Activated CD4-positive, alpha-beta T cell treated with anti-CD3 and anti-CD28 coated beads, Interleukin-2, amount 10 ng/mL, durations not matched to agents 7 days and 5 days (primary cell): Measurements from ENCODE around the gene MCF2L2. TPM values are rescaled to one million over a fixed set of nuclear protein-coding genes. Genes with fewer than 3 reads are reported as not detected.

Experiments used
- CTCF ChIA-PET: fragments of 350-600 bp; sonication (Branson Sonifier 250); formaldehyde crosslinking; loops from one replicate; lab custom pipeline; 2021; ENCODE audit warnings: antibody characterized with exemption; lab: Charles Lee
- POLR2A ChIA-PET: fragments of 350-600 bp; sonication (Branson Sonifier 250); formaldehyde crosslinking; loops from one replicate; lab custom pipeline; 2021; ENCODE audit warnings: antibody characterized with exemption; lab: Charles Lee
- DNase-seq: peaks from one replicate; pipeline ENCODE4 v3.0.0-alpha.2; 2020
- H3K27ac Mint-ChIP-seq: one replicate; pipeline ENCODE4 v1.8.0; 2021; ENCODE audit warnings: mild to moderate bottlenecking, moderate library complexity, mixed read lengths
- H3K27me3 Mint-ChIP-seq: one replicate; pipeline ENCODE4 v1.8.0; 2021; ENCODE audit warnings: mixed read lengths
- H3K36me3 Mint-ChIP-seq: one replicate; pipeline ENCODE4 v1.8.0; 2021; ENCODE audit warnings: low read depth, mixed read lengths
- H3K4me1 Mint-ChIP-seq: one replicate; pipeline ENCODE4 v1.8.0; 2021; ENCODE audit warnings: mixed read lengths
- H3K4me3 Mint-ChIP-seq: one replicate; pipeline ENCODE4 v1.8.0; 2021; ENCODE audit warnings: mild to moderate bottlenecking, moderate library complexity, mixed read lengths
- H3K9me3 Mint-ChIP-seq: one replicate; pipeline ENCODE4 v1.8.0; 2021; ENCODE audit warnings: mixed read lengths
- total RNA-seq, 2 experiments: library from RNA; stranded (reverse); gene quantifications; one replicate each; pipeline ENCODE4 v1.2.3, GENCODE V29; 2021

Gene MCF2L2
- total RNA-seq, 2 experiments from 2014 or later = 3.6 to 5.4 TPM

GRCh38 chr3:183208800-183209199 is 219.6 kb downstream of the MCF2L2 start:
- ChIA-PET CTCF (no interaction called here), POLR2A (no interaction called here)
- Mint-ChIP-seq H3K27ac (no peak overlapping the region), H3K27me3 (no peaks in the 10 kb centered on the region), H3K4me1 (peaks cover 8% of the 10 kb centered on the region), H3K9me3 (peaks cover 29% of the 10 kb centered on the region), H3K4me3 (no peak overlapping the region), H3K36me3 (peaks cover 19% of the 10 kb centered on the region)
- DNase-seq = no peak

GRCh38 chr3:183208260-183208659 is 220.2 kb downstream of the MCF2L2 start:
- peaks cover 34% of the 10 kb centered on the region for H3K9me3 Mint-ChIP-seq
- ChIA-PET CTCF (interaction anchor here (0.8 to 1.0 kb wide), 2 partner anchors 9 to 82 kb away, joined by 3 read pairs; no protein-coding TSS in a partner anchor), POLR2A (no interaction called here)
- H3K4me1 Mint-ChIP-seq = peaks cover 9% of the 10 kb centered on the region
- H3K27me3 Mint-ChIP-seq = no peaks in the 10 kb centered on the region
- H3K27ac Mint-ChIP-seq = no peak overlapping the region
- H3K4me3 Mint-ChIP-seq = no peak overlapping the region
- H3K36me3 Mint-ChIP-seq = peaks cover 25% of the 10 kb centered on the region
- DNase-seq = no peak

- no peak for DNase-seq
- ChIA-PET POLR2A (no interaction called here), CTCF (no interaction called here)
- no peak overlapping the region for H3K27ac Mint-ChIP-seq
- H3K27me3 Mint-ChIP-seq = no peaks in the 10 kb centered on the region
- peaks cover 27% of the 10 kb centered on the region for H3K9me3 Mint-ChIP-seq
- peaks cover 34% of the 10 kb centered on the region for H3K36me3 Mint-ChIP-seq
- H3K4me1 Mint-ChIP-seq = peaks cover 17% of the 10 kb centered on the region
- H3K4me3 Mint-ChIP-seq = no peak overlapping the region
Observed at GRCh38 chr3:183203670-183204069, 224.7 kb downstream of the MCF2L2 start.

GRCh38 chr3:183202004-183202722 is 226.3 kb downstream of the MCF2L2 start:
- Mint-ChIP-seq H3K36me3 (peaks cover 27% of the 10 kb centered on the region), H3K27me3 (no peaks in the 10 kb centered on the region), H3K4me1 (peaks cover 17% of the 10 kb centered on the region), H3K9me3 (peaks cover 20% of the 10 kb centered on the region), H3K27ac (peak overlapping the region; percentile 88), H3K4me3 (peak overlapping the region; percentile 42)
- ChIA-PET CTCF (interaction anchor here (1.0 to 1.2 kb wide), 2 partner anchors 18 to 38 kb away, joined by 3 read pairs; no protein-coding TSS in a partner anchor), POLR2A (no interaction called here)
- peak; percentile 66 for DNase-seq

- DNase-seq = no peak
- Mint-ChIP-seq H3K36me3 (peaks cover 23% of the 10 kb centered on the region), H3K9me3 (peaks cover 19% of the 10 kb centered on the region), H3K27ac (no peak overlapping the region), H3K4me3 (no peak overlapping the region), H3K27me3 (no peaks in the 10 kb centered on the region), H3K4me1 (peaks cover 17% of the 10 kb centered on the region)
- ChIA-PET POLR2A (no interaction called here), CTCF (interaction anchor here (1.1 to 1.3 kb wide), 2 partner anchors 9 to 56 kb away, joined by 3 read pairs; no protein-coding TSS in a partner anchor)
Observed at GRCh38 chr3:183198939-183199338, 229.5 kb downstream of the MCF2L2 start.

- no peak for DNase-seq
- ChIA-PET POLR2A (no interaction called here), CTCF (no interaction called here)
- peaks cover 18% of the 10 kb centered on the region for H3K4me1 Mint-ChIP-seq
- H3K4me3 Mint-ChIP-seq = no peak overlapping the region
- peaks cover 12% of the 10 kb centered on the region for H3K9me3 Mint-ChIP-seq
- H3K27ac Mint-ChIP-seq = no peak overlapping the region
- no peaks in the 10 kb centered on the region for H3K27me3 Mint-ChIP-seq
- H3K36me3 Mint-ChIP-seq = peaks cover 16% of the 10 kb centered on the region
Observed at GRCh38 chr3:183197734-183198133, 230.7 kb downstream of the MCF2L2 start.

GRCh38 chr3:183195266-183195665 is 233.2 kb downstream of the MCF2L2 start:
- Mint-ChIP-seq H3K27me3 (no peaks in the 10 kb centered on the region), H3K4me1 (peaks cover 7% of the 10 kb centered on the region), H3K27ac (no peak overlapping the region), H3K4me3 (no peak overlapping the region), H3K36me3 (no peaks in the 10 kb centered on the region), H3K9me3 (peaks cover 2% of the 10 kb centered on the region)
- CTCF ChIA-PET = interaction anchor here (0.6 to 3.1 kb wide), 3 partner anchors 11 to 1103 kb away, joined by 3 to 11 read pairs (median 3); no protein-coding TSS in a partner anchor
- DNase-seq = no peak
- POLR2A ChIA-PET = no interaction called here

GRCh38 chr3:183193762-183194689 is 234.4 kb downstream of the MCF2L2 start:
- no peak overlapping the region for H3K27ac Mint-ChIP-seq
- H3K4me1 Mint-ChIP-seq = peaks cover 7% of the 10 kb centered on the region
- H3K27me3 Mint-ChIP-seq = no peaks in the 10 kb centered on the region
- no peaks in the 10 kb centered on the region for H3K36me3 Mint-ChIP-seq
- peaks cover 2% of the 10 kb centered on the region for H3K9me3 Mint-ChIP-seq
- no peak overlapping the region for H3K4me3 Mint-ChIP-seq
- DNase-seq = no peak
- ChIA-PET POLR2A (no interaction called here), CTCF (interaction anchor here (0.8 to 3.1 kb wide), 3 partner anchors 10 to 188 kb away, joined by 3 to 11 read pairs (median 3); no protein-coding TSS in a partner anchor)

- no peak overlapping the region for H3K4me3 Mint-ChIP-seq
- CTCF ChIA-PET = interaction anchor here (3.1 kb wide), 1 partner anchor 8 kb away, joined by 11 read pairs; no protein-coding TSS in a partner anchor
- H3K4me1 Mint-ChIP-seq = peaks cover 7% of the 10 kb centered on the region
- H3K9me3 Mint-ChIP-seq = peaks cover 2% of the 10 kb centered on the region
- DNase-seq = no peak
- H3K27me3 Mint-ChIP-seq = no peaks in the 10 kb centered on the region
- no peak overlapping the region for H3K27ac Mint-ChIP-seq
- H3K36me3 Mint-ChIP-seq = no peaks in the 10 kb centered on the region
- POLR2A ChIA-PET = no interaction called here
Observed at GRCh38 chr3:183192650-183193300, 235.6 kb downstream of the MCF2L2 start.

GRCh38 chr3:183189641-183190040 is 238.8 kb downstream of the MCF2L2 start:
- ChIA-PET CTCF (no interaction called here), POLR2A (no interaction called here)
- Mint-ChIP-seq H3K9me3 (peaks cover 2% of the 10 kb centered on the region), H3K27ac (no peak overlapping the region), H3K4me3 (no peak overlapping the region), H3K36me3 (no peaks in the 10 kb centered on the region), H3K27me3 (no peaks in the 10 kb centered on the region), H3K4me1 (peaks cover 13% of the 10 kb centered on the region)
- no peak for DNase-seq

- Mint-ChIP-seq H3K27me3 (no peaks in the 10 kb centered on the region), H3K4me3 (no peak overlapping the region), H3K27ac (no peak overlapping the region), H3K36me3 (no peaks in the 10 kb centered on the region), H3K9me3 (peaks cover 2% of the 10 kb centered on the region), H3K4me1 (peaks cover 13% of the 10 kb centered on the region)
- CTCF ChIA-PET = interaction anchor here (0.7 kb wide), 1 partner anchor 578 kb away, joined by 3 read pairs; no protein-coding TSS in a partner anchor
- DNase-seq = peak; percentile 30
- POLR2A ChIA-PET = no interaction called here
Observed at GRCh38 chr3:183188895-183189462, 239.4 kb downstream of the MCF2L2 start.

GRCh38 chr3:183185696-183186095 is 242.7 kb downstream of the MCF2L2 start:
- POLR2A ChIA-PET = no interaction called here
- Mint-ChIP-seq H3K9me3 (no peaks in the 10 kb centered on the region), H3K4me1 (peaks cover 7% of the 10 kb centered on the region), H3K36me3 (no peaks in the 10 kb centered on the region), H3K27ac (no peak overlapping the region), H3K27me3 (no peaks in the 10 kb centered on the region), H3K4me3 (no peak overlapping the region)
- no peak for DNase-seq
- CTCF ChIA-PET = interaction anchor here (1.0 to 4.5 kb wide), 6 partner anchors 39 to 200 kb away, joined by 3 to 41 read pairs (median 4); no protein-coding TSS in a partner anchor
